Liver (tissue), 9 donors: ENCODE results near the gene MT1M. TPM values are rescaled to one million over a fixed set of nuclear protein-coding genes. Genes with fewer than 3 reads are reported as not detected.
A peak's percentile ranks its signal among the peaks of the same experiment; 100 is the strongest.

Experiments used
- DNase-seq: peaks from one replicate; pipeline ENCODE4 v3.0.0-alpha.2; 2017; ENCODE audit warnings: low spot score
- H3K27ac ChIP-seq, 2 donors: one replicate each; pipeline ENCODE4 v1.7.0; 2013; ENCODE audit warnings: inconsistent platforms in 2 of 2, low read length in 2 of 2, control low read depth in 1 of 2, low read depth in 1 of 2, mild to moderate bottlenecking in 1 of 2
- H3K27me3 ChIP-seq, 4 donors: one replicate each; pipeline versions ENCODE4 v1.6.1 to v1.7.0; 2013; ENCODE audit warnings: low read length in 3 of 4, inconsistent platforms in 1 of 4, mild to moderate bottlenecking in 1 of 4, moderate library complexity in 1 of 4; ENCODE audit not compliant: control insufficient read depth in 4 of 4, insufficient read depth in 4 of 4
- H3K36me3 ChIP-seq, 4 donors: one replicate each; pipeline versions ENCODE4 v1.6.1 to v1.7.0; 2013; ENCODE audit warnings: low read length in 3 of 4, mild to moderate bottlenecking in 3 of 4, low read depth in 1 of 4, moderate library complexity in 1 of 4; ENCODE audit not compliant: control insufficient read depth in 4 of 4, insufficient read depth in 3 of 4
- H3K4me1 ChIP-seq, 4 donors: one replicate each; pipeline versions ENCODE4 v1.6.1 to v1.7.0; 2013; ENCODE audit warnings: low read length in 3 of 4, mild to moderate bottlenecking in 3 of 4, moderate library complexity in 1 of 4; ENCODE audit not compliant: control insufficient read depth in 4 of 4, insufficient read depth in 4 of 4
- H3K4me3 ChIP-seq, 3 donors: one replicate each; pipeline versions ENCODE4 v1.6.1 to v1.7.0; 2013; ENCODE audit warnings: low read length in 3 of 3, control low read depth in 1 of 3, low read depth in 1 of 3, mild to moderate bottlenecking in 1 of 3
- H3K9ac ChIP-seq, 2 donors: one replicate each; pipeline ENCODE4 v1.7.0; 2013; ENCODE audit warnings: low read length in 2 of 2, mild to moderate bottlenecking in 2 of 2, moderate library complexity in 2 of 2, control low read depth in 1 of 2, low read depth in 1 of 2
- H3K9me3 ChIP-seq, 4 donors: one replicate each; pipeline versions ENCODE4 v1.6.1 to v1.7.0; 2013; ENCODE audit warnings: low read length in 3 of 4; ENCODE audit not compliant: control insufficient read depth in 4 of 4
- EGR1 ChIP-seq, 2 donors: IDR thresholded peaks; 2 replicates each; pipeline ENCODE4 v1.6.1; 2016 to 2018; ENCODE audit warnings: antibody characterized with exemption in 2 of 2, low read depth in 2 of 2
- FOXA1 ChIP-seq: IDR thresholded peaks from 2 replicates; pipeline ENCODE4 v1.6.1; 2016; ENCODE audit warnings: antibody characterized with exemption
- FOXA2 ChIP-seq: IDR thresholded peaks from 2 replicates; pipeline ENCODE4 v1.6.1; 2016; ENCODE audit warnings: antibody characterized with exemption
- GABPA ChIP-seq, 2 donors: IDR thresholded peaks in 1 of 2; conservative IDR thresholded peaks in 1 of 2; 2 replicates each; pipeline ENCODE4 v1.6.1; 2016; ENCODE audit warnings: antibody characterized with exemption in 2 of 2, mild to moderate bottlenecking in 1 of 2, moderate library complexity in 1 of 2
- HNF4A ChIP-seq, 2 donors: conservative IDR thresholded peaks; 2 replicates each; pipeline ENCODE4 v1.6.1; 2016; ENCODE audit warnings: antibody characterized with exemption in 2 of 2, mild to moderate bottlenecking in 2 of 2
- HNF4G ChIP-seq: IDR thresholded peaks from 2 replicates; pipeline ENCODE4 v1.6.1; 2016; ENCODE audit warnings: antibody characterized with exemption
- JUND ChIP-seq, 2 donors: IDR thresholded peaks; 2 replicates each; pipeline ENCODE4 v1.6.1; 2016; ENCODE audit warnings: antibody characterized with exemption in 2 of 2
- MAX ChIP-seq: IDR thresholded peaks from 2 replicates; pipeline ENCODE4 v1.6.1; 2016; ENCODE audit warnings: antibody characterized with exemption
- NR2F2 ChIP-seq: IDR thresholded peaks from 2 replicates; pipeline ENCODE4 v1.6.1; 2016; ENCODE audit warnings: antibody characterized with exemption
- RAD21 ChIP-seq, 2 donors: IDR thresholded peaks; 2 replicates each; pipeline ENCODE4 v1.6.1; 2016; ENCODE audit warnings: antibody characterized with exemption in 2 of 2, mild to moderate bottlenecking in 2 of 2
- REST ChIP-seq: IDR thresholded peaks from 2 replicates; pipeline ENCODE4 v1.6.1; 2016; ENCODE audit warnings: antibody characterized with exemption, mild to moderate bottlenecking
- RXRA ChIP-seq, 2 donors: IDR thresholded peaks; 2 replicates each; pipeline ENCODE4 v1.6.1; 2017 to 2018; ENCODE audit warnings: antibody characterized with exemption in 2 of 2, mild to moderate bottlenecking in 1 of 2
- SP1 ChIP-seq: IDR thresholded peaks from 2 replicates; pipeline ENCODE4 v1.6.1; 2018; ENCODE audit warnings: antibody characterized with exemption, mild to moderate bottlenecking
- TAF1 ChIP-seq: conservative IDR thresholded peaks from 2 replicates; pipeline ENCODE4 v1.6.1; 2016; ENCODE audit warnings: antibody characterized with exemption, mild to moderate bottlenecking
- YY1 ChIP-seq: IDR thresholded peaks from 2 replicates; pipeline ENCODE4 v1.6.1; 2016; ENCODE audit warnings: antibody characterized with exemption, mild to moderate bottlenecking
- ZBTB33 ChIP-seq: IDR thresholded peaks from 2 replicates; pipeline ENCODE4 v1.6.1; 2016; ENCODE audit warnings: antibody characterized with exemption
- WGBS: extraction: QIAGEN DNeasy Blood & Tissue Kit; methylation state at CpG from one replicate; pipeline ENCODE4 v1.1.7; 2013; 5-methylcytosine and 5-hydroxymethylcytosine counted together
- polyA plus RNA-seq, 2 donors: library from polyadenylated mRNA; stranded (reverse) in 1 of 2; unstranded in 1 of 2; fragments of 200-250 nt in 1 of 2; fragments of >200 nt in 1 of 2; fragmentation: Nextera tagmentation in 1 of 2; extraction: Ambion mirVana in 1 of 2; gene quantifications; one replicate each; pipeline versions ENCODE4 v1.2.1 to v1.2.3, GENCODE V29; 2013 to 2015
- total RNA-seq, 2 donors: library from RNA; depleted of rRNA; stranded (reverse); fragments of >200 nt; gene quantifications; one replicate each; pipeline ENCODE4 v1.2.3, GENCODE V29; 2014
- TF ChIP-seq, protein P1 (sequence below): IDR thresholded peaks from 2 replicates; pipeline ENCODE4 v1.6.1; 2016; ENCODE audit warnings: antibody characterized with exemption
- TF ChIP-seq, protein P2 (sequence below): fragments of 150-350 bp; IDR thresholded peaks from 2 replicates; pipeline ENCODE4 v1.5.1; 2017; ENCODE audit warnings: improper control_type of control experiment, low read depth, low read length; ENCODE audit not compliant: missing input control
- donor health status: healthy.
- donor health status: healthy.
- donor health status: healthy.
- donor health status: healthy.
- donor health status: healthy.

Gene MT1M
- total and polyA plus RNA-seq, 4 donors: 20.4 to 343 (median 194) TPM

DNA sequence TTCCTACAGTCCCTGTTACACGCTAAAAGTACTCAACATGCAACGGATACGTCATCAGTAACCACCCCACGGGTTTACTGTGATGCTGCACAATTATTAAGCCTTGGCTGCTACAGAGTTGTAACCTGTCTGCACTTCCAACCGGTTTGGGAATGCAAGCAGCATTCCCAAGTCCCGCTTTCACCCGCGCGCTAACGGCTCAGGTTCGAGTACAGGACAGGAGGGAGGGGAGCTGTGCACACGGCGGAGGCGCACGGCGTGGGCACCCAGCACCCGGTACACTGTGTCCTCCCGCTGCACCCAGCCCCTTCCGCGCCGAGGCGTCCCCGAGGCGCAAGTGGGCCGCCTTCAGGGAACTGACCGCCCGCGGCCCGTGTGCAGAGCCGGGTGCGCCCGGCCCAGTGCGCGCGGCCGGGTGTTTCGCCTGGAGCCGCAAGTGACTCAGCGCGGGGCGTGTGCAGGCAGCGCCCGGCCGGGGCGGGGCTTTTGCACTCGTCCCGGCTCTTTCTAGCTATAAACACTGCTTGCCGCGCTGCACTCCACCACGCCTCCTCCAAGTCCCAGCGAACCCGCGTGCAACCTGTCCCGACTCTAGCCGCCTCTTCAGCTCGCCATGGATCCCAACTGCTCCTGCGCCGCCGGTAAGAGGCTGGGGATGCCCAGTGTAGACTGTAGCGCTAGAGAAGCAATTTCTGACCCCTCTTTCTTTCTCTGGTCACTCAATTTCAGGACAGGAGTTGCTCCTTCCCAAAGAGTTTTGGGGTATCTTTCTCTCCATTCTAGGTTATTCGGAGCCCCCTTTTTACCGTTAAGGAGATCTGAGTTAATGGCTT, 24.2 kb upstream of the MT1M start, which contains the start of gene MT2A:
MT2A (plus strand) TSS at position 542 of the 833 bp plus-strand sequence; CDS start at position 614, 72 bp downstream.
- Histone ChIP-seq H3K4me1 (peaks cover 6 to 37% (median 13%) of the 10 kb centered on the region in 4 donors), H3K9me3 (no peaks in the 10 kb centered on the region), H3K27ac (peak within 1 kb of the TSS; percentile 98 to 99), H3K4me3 (peak within 1 kb of the TSS; percentile 68 to 90 (median 88)), H3K36me3 (no peaks in the 10 kb centered on the region), H3K9ac (peak within 1 kb of the TSS; percentile 79 to 98), H3K27me3 (no peaks in the 10 kb centered on the region)
- peak; percentile 57 to 85 for TF ChIP-seq RXRA (IDR thresholded peaks at IDR 0.05)
- TF ChIP-seq REST: peak; percentile 90
- peak in 1 of 2 donors; percentile 62 for TF ChIP-seq EGR1 (IDR thresholded peaks at IDR 0.05; ENCODE audit: low read depth in 2 of 2)
- TF ChIP-seq FOXA2: peak; percentile 22
- peak; percentile 41 for TF ChIP-seq FOXA1
- TF ChIP-seq SP1: peak; percentile 91
- TF ChIP-seq HNF4A (conservative IDR thresholded peaks at IDR 0.05): peak; percentile 12 to 37
- TF ChIP-seq TAF1: peak; percentile 90
- TF ChIP-seq NR2F2: no peak
- no peak for TF ChIP-seq HNF4G
- TF ChIP-seq ZBTB33: no peak
- peak in 1 of 2 donors; percentile 29 for TF ChIP-seq GABPA (IDR thresholded peaks at IDR 0.05 in 1 of 2, conservative IDR thresholded peaks at IDR 0.05 in 1 of 2)
- TF ChIP-seq RAD21 (IDR thresholded peaks at IDR 0.05): peak; percentile 30 to 31
- TF ChIP-seq, protein P1, sequence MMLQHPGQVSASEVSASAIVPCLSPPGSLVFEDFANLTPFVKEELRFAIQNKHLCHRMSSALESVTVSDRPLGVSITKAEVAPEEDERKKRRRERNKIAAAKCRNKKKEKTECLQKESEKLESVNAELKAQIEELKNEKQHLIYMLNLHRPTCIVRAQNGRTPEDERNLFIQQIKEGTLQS: no peak
- peak; percentile 75 for TF ChIP-seq YY1
- TF ChIP-seq JUND (IDR thresholded peaks at IDR 0.05): peak in 1 of 2 donors; percentile 80
- no peak for TF ChIP-seq MAX
- TF ChIP-seq, protein P2, sequence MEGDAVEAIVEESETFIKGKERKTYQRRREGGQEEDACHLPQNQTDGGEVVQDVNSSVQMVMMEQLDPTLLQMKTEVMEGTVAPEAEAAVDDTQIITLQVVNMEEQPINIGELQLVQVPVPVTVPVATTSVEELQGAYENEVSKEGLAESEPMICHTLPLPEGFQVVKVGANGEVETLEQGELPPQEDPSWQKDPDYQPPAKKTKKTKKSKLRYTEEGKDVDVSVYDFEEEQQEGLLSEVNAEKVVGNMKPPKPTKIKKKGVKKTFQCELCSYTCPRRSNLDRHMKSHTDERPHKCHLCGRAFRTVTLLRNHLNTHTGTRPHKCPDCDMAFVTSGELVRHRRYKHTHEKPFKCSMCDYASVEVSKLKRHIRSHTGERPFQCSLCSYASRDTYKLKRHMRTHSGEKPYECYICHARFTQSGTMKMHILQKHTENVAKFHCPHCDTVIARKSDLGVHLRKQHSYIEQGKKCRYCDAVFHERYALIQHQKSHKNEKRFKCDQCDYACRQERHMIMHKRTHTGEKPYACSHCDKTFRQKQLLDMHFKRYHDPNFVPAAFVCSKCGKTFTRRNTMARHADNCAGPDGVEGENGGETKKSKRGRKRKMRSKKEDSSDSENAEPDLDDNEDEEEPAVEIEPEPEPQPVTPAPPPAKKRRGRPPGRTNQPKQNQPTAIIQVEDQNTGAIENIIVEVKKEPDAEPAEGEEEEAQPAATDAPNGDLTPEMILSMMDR: no peak
- WGBS: 2% methylated on average over 62 of the region's 62 CpGs
- DNase-seq: peak; percentile 94
